Coronary artery (tissue), 2 donors: ENCODE measurements around the gene TTYH2.

Source experiments
- DNase-seq: peaks from one replicate; pipeline ENCODE4 v3.0.0-alpha.2; 2017; ENCODE audit warnings: low spot score
- H3K27ac ChIP-seq, 2 donors: fragments of 200-600 bp; sonication (generic); one replicate each; pipeline ENCODE4 v1.5.1; 2016 to 2019
- H3K4me3 ChIP-seq: fragments of 200-600 bp; sonication (generic); 2 replicates; pipeline ENCODE4 v1.5.1; 2016; ENCODE audit warnings: mild to moderate bottlenecking, moderate library complexity
- TF ChIP-seq, protein P1 (sequence below): fragments of 200-600 bp; sonication (generic); IDR thresholded peaks from one replicate; pipeline ENCODE4 v1.5.1; 2019; ENCODE audit warnings: antibody characterized with exemption

The TTYH2 gene

DNA sequence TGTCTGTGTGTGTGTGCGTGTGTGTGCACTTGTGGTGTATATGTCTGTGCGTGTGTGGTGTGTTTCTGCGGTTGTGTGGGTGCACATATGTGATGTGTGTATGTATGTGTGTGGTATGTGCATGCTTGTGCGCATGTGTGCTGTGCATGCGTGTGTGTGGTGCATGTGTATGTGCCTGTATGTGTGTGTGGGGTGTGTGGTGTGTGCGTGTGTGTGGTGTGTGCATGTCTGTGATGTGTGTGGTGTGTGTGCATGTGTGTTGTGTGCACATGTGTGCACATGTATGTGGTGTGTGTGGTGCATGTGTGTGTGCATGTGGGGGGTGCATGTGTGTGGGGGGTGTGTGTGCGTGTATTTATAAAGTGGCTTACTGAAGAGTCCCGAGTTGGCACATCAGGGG, 37.7 kb downstream of the TTYH2 start:
- no peak for DNase-seq
- no peak overlapping the region for H3K27ac ChIP-seq
- TF ChIP-seq, protein P1, sequence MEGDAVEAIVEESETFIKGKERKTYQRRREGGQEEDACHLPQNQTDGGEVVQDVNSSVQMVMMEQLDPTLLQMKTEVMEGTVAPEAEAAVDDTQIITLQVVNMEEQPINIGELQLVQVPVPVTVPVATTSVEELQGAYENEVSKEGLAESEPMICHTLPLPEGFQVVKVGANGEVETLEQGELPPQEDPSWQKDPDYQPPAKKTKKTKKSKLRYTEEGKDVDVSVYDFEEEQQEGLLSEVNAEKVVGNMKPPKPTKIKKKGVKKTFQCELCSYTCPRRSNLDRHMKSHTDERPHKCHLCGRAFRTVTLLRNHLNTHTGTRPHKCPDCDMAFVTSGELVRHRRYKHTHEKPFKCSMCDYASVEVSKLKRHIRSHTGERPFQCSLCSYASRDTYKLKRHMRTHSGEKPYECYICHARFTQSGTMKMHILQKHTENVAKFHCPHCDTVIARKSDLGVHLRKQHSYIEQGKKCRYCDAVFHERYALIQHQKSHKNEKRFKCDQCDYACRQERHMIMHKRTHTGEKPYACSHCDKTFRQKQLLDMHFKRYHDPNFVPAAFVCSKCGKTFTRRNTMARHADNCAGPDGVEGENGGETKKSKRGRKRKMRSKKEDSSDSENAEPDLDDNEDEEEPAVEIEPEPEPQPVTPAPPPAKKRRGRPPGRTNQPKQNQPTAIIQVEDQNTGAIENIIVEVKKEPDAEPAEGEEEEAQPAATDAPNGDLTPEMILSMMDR = no peak
- no peak overlapping the region for H3K4me3 ChIP-seq

GRCh38 chr17:74251569-74251968, 38.2 kb downstream of the TTYH2 start:
- TF ChIP-seq, protein P1 = no peak
- no peak overlapping the region for H3K4me3 ChIP-seq
- no peak overlapping the region for H3K27ac ChIP-seq
- DNase-seq = no peak

GRCh38 chr17:74252211-74252610, 38.8 kb downstream of the TTYH2 start:
- TF ChIP-seq, protein P1 = no peak
- no peak for DNase-seq
- H3K4me3 ChIP-seq = no peak overlapping the region
- H3K27ac ChIP-seq = no peak overlapping the region

DNA sequence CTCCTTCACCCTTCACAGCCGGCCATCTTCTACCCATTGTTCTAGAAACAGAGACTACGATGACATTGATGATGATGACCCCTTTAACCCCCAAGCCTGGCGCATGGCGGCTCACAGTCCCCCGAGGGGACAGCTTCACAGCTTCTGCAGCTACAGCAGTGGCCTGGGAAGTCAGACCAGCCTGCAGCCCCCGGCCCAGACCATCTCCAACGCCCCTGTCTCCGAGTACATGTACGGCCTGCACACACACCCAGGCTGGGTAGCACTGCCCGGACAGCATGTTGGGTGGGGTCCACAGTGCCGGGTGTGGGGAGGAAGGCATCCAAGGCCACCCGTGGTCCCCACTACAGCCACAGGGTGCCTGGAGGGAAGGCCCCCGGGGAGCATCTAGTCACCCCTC, 39.7 kb downstream of the TTYH2 start:
- TF ChIP-seq, protein P1 = no peak
- no peak for DNase-seq
- no peak overlapping the region for H3K4me3 ChIP-seq
- no peak overlapping the region for H3K27ac ChIP-seq

DNA sequence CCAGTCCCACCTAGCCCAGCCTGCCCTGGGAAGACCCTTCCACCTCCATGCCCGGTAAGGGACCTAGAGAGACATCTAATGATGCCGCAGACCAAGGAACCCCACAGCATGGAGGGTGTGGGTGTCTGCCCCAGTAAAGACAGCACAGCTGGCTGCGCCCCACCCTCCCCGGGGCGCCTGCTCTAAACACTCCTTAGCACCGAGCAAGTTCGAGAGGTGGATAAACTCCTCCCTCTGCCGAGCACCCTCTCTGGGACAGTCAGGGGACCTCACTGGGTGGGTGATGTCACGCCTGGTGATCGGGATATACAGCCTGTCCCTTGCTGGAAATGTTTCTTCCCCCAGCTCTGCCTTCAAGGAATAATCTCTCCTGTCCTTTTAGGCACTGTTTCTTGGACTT, 43.9 kb downstream of the TTYH2 start:
- DNase-seq = no peak
- Histone ChIP-seq H3K4me3 (no peak overlapping the region), H3K27ac (no peak overlapping the region)
- TF ChIP-seq, protein P1 = no peak

- no peak for DNase-seq
- Histone ChIP-seq H3K4me3 (no peak overlapping the region), H3K27ac (no peak overlapping the region)
- TF ChIP-seq, protein P1 = no peak
Observed at GRCh38 chr17:74259667-74260524, 46.5 kb downstream of the TTYH2 start.

- H3K27ac ChIP-seq = no peak overlapping the region
- TF ChIP-seq, protein P1 = no peak
- DNase-seq = no peak
- H3K4me3 ChIP-seq = no peak overlapping the region
Observed at GRCh38 chr17:74260525-74260850, 47.1 kb downstream of the TTYH2 start.
